PFSK-1 (cell line): ENCODE data around the gene USP44.

Experiments
- FOXP2 ChIP-seq: optimal IDR thresholded peaks from 2 replicates; pipeline ENCODE3; 2011; ENCODE audit warnings: borderline replicate concordance, control low read depth, inconsistent platforms; ENCODE audit not compliant: insufficient read depth; ENCODE audit errors: extremely low read length, extremely low read depth
- POLR2AphosphoS5 ChIP-seq: IDR thresholded peaks from 2 replicates; pipeline ENCODE4 v1.6.1; 2012; ENCODE audit warnings: low read depth, mild to moderate bottlenecking, control low read depth, low read length, moderate library complexity
- REST ChIP-seq, 2 experiments: IDR thresholded peaks; 2 replicates each; pipeline versions ENCODE4 v1.6.1 to v1.8.0; 2011 to 2012; ENCODE audit warnings: low read depth in 2 of 2, low read length in 2 of 2, control low read depth in 1 of 2, inconsistent platforms in 1 of 2, mild to moderate bottlenecking in 1 of 2, moderate library complexity in 1 of 2; ENCODE audit not compliant: insufficient read depth in 1 of 2
- SIN3A ChIP-seq: IDR thresholded peaks from 2 replicates; pipeline ENCODE4 v1.6.1; 2012; ENCODE audit warnings: mild to moderate bottlenecking, low read length, moderate library complexity, borderline replicate concordance; ENCODE audit not compliant: insufficient read depth
- TAF1 ChIP-seq: IDR thresholded peaks from 2 replicates; pipeline ENCODE4 v1.6.1; 2012; ENCODE audit warnings: low read length, control low read depth, borderline replicate concordance; ENCODE audit not compliant: insufficient read depth

Gene USP44

DNA sequence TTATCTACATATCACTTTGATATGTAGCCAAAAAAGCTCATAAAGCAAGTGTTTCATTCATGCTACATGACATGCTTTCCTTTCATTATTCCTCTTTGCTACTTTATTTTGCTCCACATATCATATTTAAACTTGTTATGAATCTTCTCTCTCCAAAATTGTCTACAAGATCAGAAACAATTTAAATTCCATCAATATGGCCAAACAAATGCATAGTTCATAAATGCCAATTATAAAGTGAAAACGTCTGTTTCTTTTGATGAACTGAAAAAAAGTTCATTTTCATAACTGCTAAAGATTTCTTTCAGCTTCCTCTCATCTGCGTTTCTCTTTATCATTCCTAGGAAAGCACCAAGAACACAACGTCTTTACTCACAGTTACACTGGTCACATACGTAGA lies 22.8 kb downstream of the USP44 start:
- no peak for TF ChIP-seq TAF1

GRCh38 chr12:95522692-95523091 lies 28.6 kb downstream of the USP44 start:
- no peak for TF ChIP-seq REST (IDR thresholded peaks at IDR 0.05; ENCODE audit: insufficient read depth in 1 of 2, low read depth in 2 of 2, low read length in 2 of 2)
- no peak for TF ChIP-seq TAF1
- no peak for TF ChIP-seq POLR2AphosphoS5
- no peak for TF ChIP-seq FOXP2
- no peak for TF ChIP-seq SIN3A

DNA sequence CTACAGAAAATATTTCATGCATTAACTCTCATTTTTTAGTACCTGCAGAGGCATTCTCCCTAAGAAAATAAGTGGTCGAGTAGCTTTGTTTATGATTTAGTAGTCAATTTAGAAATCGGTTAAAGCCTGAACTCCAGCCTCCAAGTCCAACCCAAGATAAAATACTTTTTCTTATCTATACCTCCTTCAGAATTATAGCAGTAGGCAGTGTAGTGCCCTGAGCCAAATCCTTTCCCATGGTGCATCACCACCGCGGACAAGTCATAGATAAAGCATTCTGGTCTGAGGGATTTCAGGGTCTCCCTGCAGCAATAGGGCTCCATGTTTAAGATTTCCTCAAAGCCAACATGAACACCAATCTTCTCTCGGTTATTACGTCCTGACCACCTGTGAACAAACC lies 30.5 kb downstream of the USP44 start:
- TF ChIP-seq TAF1 (no peak), SIN3A (no peak), REST (IDR thresholded peaks at IDR 0.05; ENCODE audit: insufficient read depth in 1 of 2, low read depth in 2 of 2, low read length in 2 of 2) (no peak), POLR2AphosphoS5 (no peak), FOXP2 (no peak)

DNA sequence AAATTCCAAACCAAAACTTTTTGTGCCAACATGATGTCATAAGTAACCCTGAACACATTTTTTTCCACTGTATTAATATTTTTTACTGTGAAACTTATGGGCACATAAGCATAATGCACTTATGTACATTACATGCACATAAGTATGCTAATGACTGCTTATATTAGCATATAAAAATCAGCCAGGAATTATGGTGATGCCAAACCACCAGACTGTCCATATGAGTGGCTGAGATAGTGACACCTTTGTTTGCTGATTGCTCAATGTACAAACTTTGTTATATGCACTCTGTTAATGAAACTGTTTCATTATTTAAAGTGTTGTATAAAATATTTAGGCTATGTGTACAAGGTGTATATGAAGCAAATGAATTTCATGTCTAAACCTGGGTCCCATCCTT lies 32.3 kb downstream of the USP44 start:
- TF ChIP-seq SIN3A (no peak), TAF1 (no peak), REST (IDR thresholded peaks at IDR 0.05; ENCODE audit: insufficient read depth in 1 of 2, low read depth in 2 of 2, low read length in 2 of 2) (no peak), FOXP2 (no peak), POLR2AphosphoS5 (no peak)

- TF ChIP-seq REST (IDR thresholded peaks at IDR 0.05; ENCODE audit: insufficient read depth in 1 of 2, low read depth in 2 of 2, low read length in 2 of 2) (no peak), SIN3A (no peak), POLR2AphosphoS5 (no peak), TAF1 (no peak), FOXP2 (no peak)
Measured at GRCh38 chr12:95517246-95517645, 34.0 kb downstream of the USP44 start.

- TF ChIP-seq TAF1 (no peak), SIN3A (no peak), POLR2AphosphoS5 (no peak), REST (IDR thresholded peaks at IDR 0.05; ENCODE audit: insufficient read depth in 1 of 2, low read depth in 2 of 2, low read length in 2 of 2) (no peak), FOXP2 (no peak)
Measured at GRCh38 chr12:95516757-95517156, 34.5 kb downstream of the USP44 start.
